GM19238 (cell line): ENCODE data around the gene LZTS3.
"Not testable (repeated sequence)": the region's sequence is repeated elsewhere in the genome, so short reads cannot be mapped to it uniquely, and the experiment has no call there.

Source experiments
- DNase-seq: peaks from one replicate; pipeline ENCODE4 v3.0.0; 2011; ENCODE audit warnings: low spot score; ENCODE audit not compliant: insufficient read length

The LZTS3 gene

GRCh38 chr20:3167738-3168078 lies 5.6 kb downstream of the LZTS3 start:
- no peak for DNase-seq

GRCh38 chr20:3166913-3167342 lies 6.4 kb downstream of the LZTS3 start:
- no peak for DNase-seq

GRCh38 chr20:3166338-3166912 lies 6.9 kb downstream of the LZTS3 start:
- no peak for DNase-seq

GRCh38 chr20:3165473-3166337 lies 7.6 kb downstream of the LZTS3 start:
- DNase-seq, result no peak

- no peak for DNase-seq
Observed at GRCh38 chr20:3164763-3165410, 8.5 kb downstream of the LZTS3 start.

- DNase-seq, result no peak
Observed at GRCh38 chr20:3164043-3164762, 9.1 kb downstream of the LZTS3 start.

- no peak for DNase-seq
Observed at GRCh38 chr20:3163099-3164042, 10.0 kb downstream of the LZTS3 start.

GRCh38 chr20:3162080-3162611 lies 11.2 kb downstream of the LZTS3 start:
- no peak for DNase-seq

GRCh38 chr20:3161316-3162079 lies 11.9 kb downstream of the LZTS3 start:
- DNase-seq, result no peak

GRCh38 chr20:3160418-3160817 lies 12.9 kb downstream of the LZTS3 start:
- DNase-seq, result no peak

GRCh38 chr20:3158968-3159431 lies 14.3 kb downstream of the LZTS3 start:
- no peak for DNase-seq

- no peak for DNase-seq
Observed at GRCh38 chr20:3157817-3158216, 15.5 kb downstream of the LZTS3 start.

GRCh38 chr20:3156811-3157619 lies 16.3 kb downstream of the LZTS3 start:
- DNase-seq, result no peak

GRCh38 chr20:3152057-3152644 lies 21.2 kb downstream of the LZTS3 start:
- not testable (repeated sequence) for DNase-seq

- no peak for DNase-seq
Observed at GRCh38 chr20:3150908-3151307, 22.4 kb downstream of the LZTS3 start.

GRCh38 chr20:3146732-3147341 lies 26.5 kb downstream of the LZTS3 start:
- DNase-seq, result no peak

GRCh38 chr20:3141757-3142156 lies 31.6 kb downstream of the LZTS3 start:
- no peak for DNase-seq

- DNase-seq, result no peak
Observed at GRCh38 chr20:3137492-3137891, 35.9 kb downstream of the LZTS3 start.
